Prostate gland (tissue), 2 donors: ENCODE data around the gene JMJD7.

Experiments used
- POLR2A ChIP-seq: fragments of 450-650 bp; IDR thresholded peaks from one replicate; pipeline ENCODE4 v1.6.1; 2016; ENCODE audit warnings: antibody characterized with exemption, mild to moderate bottlenecking
- POLR2AphosphoS5 ChIP-seq: sonication (generic); formaldehyde crosslinking; IDR thresholded peaks from one replicate; pipeline ENCODE4 v1.6.1; 2017; ENCODE audit warnings: antibody characterized with exemption
- TF ChIP-seq, protein P1 (sequence below), 4 experiments: fragments of 200-600 bp in 2 of 4; fragments of 450-650 bp in 2 of 4; sonication (generic) in 2 of 4; IDR thresholded peaks; 1 replicate in 3 of 4; 2 replicates in 1 of 4; pipeline ENCODE4 v1.5.1; 2016 to 2019; ENCODE audit warnings: antibody characterized with exemption in 4 of 4, mild to moderate bottlenecking in 2 of 4, moderate library complexity in 2 of 4

DNA sequence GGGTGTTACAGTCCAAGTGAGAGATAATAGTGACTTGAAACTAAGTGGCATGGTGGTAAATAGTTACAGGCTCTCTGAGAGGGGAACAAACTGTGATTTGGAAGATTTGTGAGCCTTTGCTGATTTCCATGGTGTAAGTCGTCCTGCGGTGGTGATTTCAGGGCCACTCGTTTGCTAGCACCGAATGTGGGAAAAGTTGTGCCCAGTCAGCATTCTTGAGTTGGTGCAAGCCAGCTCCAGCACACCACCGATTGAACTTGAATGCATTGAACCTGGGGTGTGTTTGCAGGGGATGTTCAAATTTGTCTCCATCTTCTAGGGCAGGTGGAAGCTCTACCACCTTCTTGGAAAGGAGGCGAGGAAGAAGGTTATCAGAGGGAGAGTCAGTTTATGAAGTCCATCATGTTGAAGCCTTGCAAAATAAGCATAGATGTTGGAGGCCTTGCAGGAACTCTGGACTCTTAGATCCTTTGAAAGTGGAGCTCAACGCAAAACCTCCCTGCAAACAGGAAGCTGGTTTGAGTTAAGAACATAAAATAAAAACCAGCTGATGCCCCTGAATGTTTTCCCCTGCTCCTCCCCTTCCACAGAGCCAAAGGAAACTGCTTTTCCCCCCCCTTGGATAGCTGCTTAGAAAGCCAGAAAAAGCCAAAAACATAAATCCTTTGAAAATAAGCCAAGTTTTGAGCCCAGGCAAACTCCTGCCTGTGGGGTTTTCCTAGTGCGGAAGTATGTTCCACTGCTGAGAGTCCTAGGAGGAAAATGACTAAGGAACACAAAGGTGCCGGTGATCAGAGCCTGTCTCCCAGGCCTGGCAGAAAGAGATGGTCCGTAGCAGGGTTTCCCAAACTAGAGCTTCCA is 31.7 kb upstream of the JMJD7 start:
- TF ChIP-seq, protein P1, sequence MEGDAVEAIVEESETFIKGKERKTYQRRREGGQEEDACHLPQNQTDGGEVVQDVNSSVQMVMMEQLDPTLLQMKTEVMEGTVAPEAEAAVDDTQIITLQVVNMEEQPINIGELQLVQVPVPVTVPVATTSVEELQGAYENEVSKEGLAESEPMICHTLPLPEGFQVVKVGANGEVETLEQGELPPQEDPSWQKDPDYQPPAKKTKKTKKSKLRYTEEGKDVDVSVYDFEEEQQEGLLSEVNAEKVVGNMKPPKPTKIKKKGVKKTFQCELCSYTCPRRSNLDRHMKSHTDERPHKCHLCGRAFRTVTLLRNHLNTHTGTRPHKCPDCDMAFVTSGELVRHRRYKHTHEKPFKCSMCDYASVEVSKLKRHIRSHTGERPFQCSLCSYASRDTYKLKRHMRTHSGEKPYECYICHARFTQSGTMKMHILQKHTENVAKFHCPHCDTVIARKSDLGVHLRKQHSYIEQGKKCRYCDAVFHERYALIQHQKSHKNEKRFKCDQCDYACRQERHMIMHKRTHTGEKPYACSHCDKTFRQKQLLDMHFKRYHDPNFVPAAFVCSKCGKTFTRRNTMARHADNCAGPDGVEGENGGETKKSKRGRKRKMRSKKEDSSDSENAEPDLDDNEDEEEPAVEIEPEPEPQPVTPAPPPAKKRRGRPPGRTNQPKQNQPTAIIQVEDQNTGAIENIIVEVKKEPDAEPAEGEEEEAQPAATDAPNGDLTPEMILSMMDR (IDR thresholded peaks at IDR 0.05) = no peak
- TF ChIP-seq POLR2AphosphoS5 (no peak), POLR2A (no peak)
